Endothelial cell of umbilical vein (primary cell): ENCODE measurements around the gene USP34. TPM values are rescaled to one million over a fixed set of nuclear protein-coding genes. Genes with fewer than 3 reads are reported as not detected.

Source experiments
- BruUV-seq: library from RNA; stranded (reverse); fragments of 400-500 nt; replicated peaks from 2 replicates; lab custom pipeline; 2021; lab: Mats Ljungman, UMichigan
- CTCF ChIA-PET: fragments of 300-600, 350-600 bp; sonication (Branson Sonifier 250); formaldehyde crosslinking; loops from one replicate; lab custom pipeline; 2021; ENCODE audit warnings: antibody characterized with exemption, inconsistent platforms; lab: Charles Lee
- POLR2A ChIA-PET: fragments of 300-600, 350-600 bp; sonication (Branson Sonifier 250); formaldehyde crosslinking; loops from one replicate; lab custom pipeline; 2021; ENCODE audit warnings: antibody characterized with exemption, inconsistent platforms; lab: Charles Lee
- DNase-seq: peaks from one replicate; pipeline ENCODE4 v3.0.0-alpha.2; 2011; ENCODE audit warnings: low read depth, low spot score
- FAIRE-seq: peaks from 2 replicates; lab custom pipeline; 2011; peaks lifted over from hg19 to GRCh38; lab: Jason Lieb, UNC
- H2AFZ ChIP-seq: 2 replicates; pipeline ENCODE4 v1.6.0; 2012; ENCODE audit warnings: low read depth, low read length, control low read depth, inconsistent platforms
- H3K27ac ChIP-seq: 2 replicates; pipeline ENCODE4 v1.5.1; 2011; ENCODE audit warnings: low read depth, mild to moderate bottlenecking, control low read depth, low read length, moderate library complexity; ENCODE audit not compliant: insufficient read depth
- H3K27me3 ChIP-seq, 2 experiments: 2 replicates each; pipeline versions ENCODE4 v1.6.0 to v1.6.1; 2011; ENCODE audit warnings: low read length in 2 of 2, mixed read lengths in 1 of 2; ENCODE audit not compliant: control insufficient read depth in 2 of 2, insufficient read depth in 2 of 2
- H3K36me3 ChIP-seq, 2 experiments: 2 replicates in 1 of 2; 3 replicates in 1 of 2; pipeline ENCODE4 v1.5.1; 2011; ENCODE audit warnings: low read length in 2 of 2, mild to moderate bottlenecking in 1 of 2, moderate library complexity in 1 of 2; ENCODE audit not compliant: control insufficient read depth in 2 of 2, insufficient read depth in 2 of 2; ENCODE audit errors: extremely low read depth in 1 of 2
- H3K4me1 ChIP-seq: 3 replicates; pipeline ENCODE4 v1.5.1; 2011; ENCODE audit warnings: mild to moderate bottlenecking, low read length; ENCODE audit not compliant: control insufficient read depth, insufficient read depth; ENCODE audit errors: extremely low read depth
- H3K4me2 ChIP-seq: 2 replicates; pipeline ENCODE4 v1.6.1; 2011; ENCODE audit warnings: low read length, control low read depth, mixed read lengths; ENCODE audit not compliant: insufficient read depth
- H3K4me3 ChIP-seq, 3 experiments: fragments of 200-600 bp in 1 of 3; sonication (generic), shearing (Covaris generic) in 1 of 3; replicated peaks in 1 of 3; 2 replicates each; pipeline ENCODE4 v1.5.1; 2011 to 2016; ENCODE audit warnings: control low read depth in 3 of 3, low read length in 3 of 3, mild to moderate bottlenecking in 2 of 3, inconsistent platforms in 1 of 3, low read depth in 1 of 3, moderate library complexity in 1 of 3; ENCODE audit not compliant: insufficient read depth in 1 of 3
- H3K79me2 ChIP-seq: 2 replicates; pipeline ENCODE4 v1.6.0; 2012; ENCODE audit warnings: low read length, inconsistent platforms; ENCODE audit not compliant: control insufficient read depth, insufficient read depth
- H3K9ac ChIP-seq: replicated peaks from 2 replicates; pipeline ENCODE3; 2011; ENCODE audit warnings: low read length, control low read depth; ENCODE audit not compliant: insufficient read depth; ENCODE audit errors: extremely low read depth
- H3K9me1 ChIP-seq: replicated peaks from 3 replicates; pipeline ENCODE4 v1.6.0; 2011; ENCODE audit warnings: mild to moderate bottlenecking, low read length; ENCODE audit not compliant: control insufficient read depth, insufficient read depth; ENCODE audit errors: extremely low read depth
- H3K9me3 ChIP-seq: replicated peaks from 2 replicates; pipeline ENCODE4 v1.5.1; 2012; ENCODE audit warnings: low read length, inconsistent platforms; ENCODE audit not compliant: control insufficient read depth, insufficient read depth
- H4K20me1 ChIP-seq: replicated peaks from 2 replicates; pipeline ENCODE3; 2011; ENCODE audit warnings: mild to moderate bottlenecking, low read length; ENCODE audit not compliant: control insufficient read depth, insufficient read depth; ENCODE audit errors: extremely low read depth
- EZH2 ChIP-seq: IDR thresholded peaks from 2 replicates; pipeline ENCODE4 v1.6.1; 2012; ENCODE audit warnings: borderline replicate concordance, low read depth, mild to moderate bottlenecking, moderate library complexity, low read length, inconsistent platforms; ENCODE audit not compliant: severe bottlenecking
- FOS ChIP-seq: IDR thresholded peaks from 2 replicates; pipeline ENCODE4 v1.6.1; 2011; ENCODE audit warnings: mild to moderate bottlenecking, low read length, moderate library complexity, borderline replicate concordance; ENCODE audit not compliant: insufficient read depth
- GATA2 ChIP-seq: IDR thresholded peaks from 2 replicates; pipeline ENCODE4 v1.7.0; 2011; ENCODE audit warnings: low read depth, mild to moderate bottlenecking, moderate library complexity, mixed read lengths, low read length; ENCODE audit not compliant: insufficient read length, insufficient read depth
- JUN ChIP-seq: IDR thresholded peaks from 2 replicates; pipeline ENCODE4 v1.6.1; 2011; ENCODE audit warnings: borderline replicate concordance, low read depth; ENCODE audit not compliant: insufficient read length, insufficient read depth
- MYC ChIP-seq: IDR thresholded peaks from one replicate; pipeline ENCODE4 v1.6.1; 2011; ENCODE audit warnings: mild to moderate bottlenecking, low read depth, low read length
- POLR2A ChIP-seq: IDR thresholded peaks from 2 replicates; pipeline ENCODE4 v1.6.1; 2012; ENCODE audit warnings: low read depth, mild to moderate bottlenecking, control low read depth, low read length
- POLR2AphosphoS5 ChIP-seq: IDR thresholded peaks from 2 replicates; pipeline ENCODE4 v1.6.1; 2012; ENCODE audit warnings: low read depth, mild to moderate bottlenecking, control low read depth, low read length, moderate library complexity; ENCODE audit not compliant: insufficient read depth
- dilution Hi-C: fragments of 300-500 bp; cut with MboI; formaldehyde crosslinking; loops from one replicate; pipeline ENCODE4 v1.15.0; 2019; ENCODE audit warnings: low sequenced_read_pairs; ENCODE audit not compliant: extremely low pct_ligation_motif_present
- intact Hi-C: fragments of 100-400 bp; cut with micrococcal nuclease; formaldehyde crosslinking; loops from one replicate; pipeline ENCODE4 v1.10.0; 2022
- polyA plus RNA-seq, 4 experiments: library from polyadenylated mRNA; depleted of rRNA in 3 of 4; stranded (reverse) in 3 of 4; unstranded in 1 of 4; fragments of >200 nt; gene quantifications; 2 replicates each; pipeline versions ENCODE4 v1.2.1 to v1.2.3, GENCODE V29; 2011 to 2012; ENCODE audit warnings: missing spikeins in 1 of 4
- total RNA-seq: library from RNA; stranded (reverse); gene quantifications from 2 replicates; pipeline ENCODE4 v1.2.3, GENCODE V29; 2021
- TF ChIP-seq, protein P1 (sequence below): IDR thresholded peaks from 2 replicates; pipeline ENCODE4 v1.6.1; 2011; ENCODE audit not compliant: insufficient read depth, insufficient read length
- TF ChIP-seq, protein P2 (sequence below), 2 donors: IDR thresholded peaks; 1 replicate in 1 of 2; 2 replicates in 1 of 2; pipeline ENCODE4 v1.5.1; 2011; ENCODE audit warnings: low read length in 2 of 2, mild to moderate bottlenecking in 2 of 2, moderate library complexity in 2 of 2, control low read depth in 1 of 2, inconsistent platforms in 1 of 2, low read depth in 1 of 2; ENCODE audit not compliant: insufficient read depth in 1 of 2; ENCODE audit errors: extremely low read depth in 1 of 2

USP34 gene
- total and polyA plus RNA-seq, 2 donors (not counting 3 experiments of a cell fraction or from before 2014, with no cell fraction given), result 46.3 to 96.9 TPM

DNA sequence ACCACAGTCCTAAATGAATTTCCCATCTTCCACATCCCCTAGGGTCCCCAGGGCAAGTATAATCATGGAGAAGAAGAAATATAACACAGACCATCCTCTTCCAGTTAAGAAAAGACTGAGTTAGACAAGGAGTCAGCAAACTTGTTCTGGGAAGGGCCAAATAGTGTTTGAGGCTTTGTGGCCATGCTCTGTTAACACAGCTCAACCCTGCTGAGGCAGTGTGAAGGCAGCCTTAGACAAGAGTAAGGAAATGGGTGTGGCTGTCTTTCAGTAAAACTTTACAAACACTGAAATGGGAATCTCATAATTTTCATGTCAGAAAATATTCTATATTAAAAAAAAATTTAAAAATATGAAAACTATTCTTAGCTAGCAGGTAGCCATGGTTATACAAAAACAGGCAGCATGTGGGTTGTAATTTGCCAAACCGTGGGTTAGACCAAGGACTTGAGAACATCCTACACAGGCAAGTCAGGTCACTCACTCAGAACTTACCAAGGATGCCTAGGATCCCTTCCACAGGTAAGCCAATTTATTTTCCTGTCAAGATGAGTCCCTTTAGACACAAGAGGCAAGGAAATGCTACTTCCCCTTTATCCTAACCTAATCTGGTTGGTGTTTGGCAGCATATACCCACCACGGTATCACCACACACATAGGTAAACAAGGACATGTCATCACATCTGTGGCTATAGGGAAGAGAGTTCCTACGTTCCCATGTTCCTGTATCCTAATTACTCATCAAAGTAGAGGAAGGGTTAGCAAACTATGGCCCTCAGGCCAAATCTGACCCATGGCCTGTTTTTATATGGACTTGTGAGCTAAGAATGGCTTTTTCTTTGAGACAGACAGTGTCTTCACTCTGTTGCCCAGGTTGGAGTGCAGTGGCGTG, 277.0 kb downstream of the USP34 start:
- BruUV-seq, result no TSS peak
- Histone ChIP-seq H3K9ac (no peak overlapping the region), H3K4me3 (no peak overlapping the region)

More for the DNA sequence above, 277.0 kb downstream of the USP34 start:
- Histone ChIP-seq H4K20me1 (no peaks in the 10 kb centered on the region), H3K4me2 (no peak overlapping the region), H3K79me2 (no peaks in the 10 kb centered on the region), H3K27me3 (no peaks in the 10 kb centered on the region), H3K27ac (no peak overlapping the region), H3K9me3 (no peaks in the 10 kb centered on the region), H3K36me3 (peaks cover 7% of the 10 kb centered on the region in 2 experiments), H3K4me1 (no peaks in the 10 kb centered on the region), H2AFZ (no peak overlapping the region), H3K9me1 (no peaks in the 10 kb centered on the region)
- DNase-seq (no peak), FAIRE-seq (no peak)
- dilution Hi-C loops (no loop called here), intact Hi-C loops (no loop called here)
- no peak for TF ChIP-seq JUN
- no peak for TF ChIP-seq FOS
- TF ChIP-seq, protein P1, sequence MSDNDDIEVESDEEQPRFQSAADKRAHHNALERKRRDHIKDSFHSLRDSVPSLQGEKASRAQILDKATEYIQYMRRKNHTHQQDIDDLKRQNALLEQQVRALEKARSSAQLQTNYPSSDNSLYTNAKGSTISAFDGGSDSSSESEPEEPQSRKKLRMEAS, result no peak
- no peak for TF ChIP-seq EZH2
- TF ChIP-seq MYC, result no peak
- TF ChIP-seq POLR2AphosphoS5, result no peak
- no peak for TF ChIP-seq GATA2
- no peak for TF ChIP-seq POLR2A
- TF ChIP-seq, protein P2, sequence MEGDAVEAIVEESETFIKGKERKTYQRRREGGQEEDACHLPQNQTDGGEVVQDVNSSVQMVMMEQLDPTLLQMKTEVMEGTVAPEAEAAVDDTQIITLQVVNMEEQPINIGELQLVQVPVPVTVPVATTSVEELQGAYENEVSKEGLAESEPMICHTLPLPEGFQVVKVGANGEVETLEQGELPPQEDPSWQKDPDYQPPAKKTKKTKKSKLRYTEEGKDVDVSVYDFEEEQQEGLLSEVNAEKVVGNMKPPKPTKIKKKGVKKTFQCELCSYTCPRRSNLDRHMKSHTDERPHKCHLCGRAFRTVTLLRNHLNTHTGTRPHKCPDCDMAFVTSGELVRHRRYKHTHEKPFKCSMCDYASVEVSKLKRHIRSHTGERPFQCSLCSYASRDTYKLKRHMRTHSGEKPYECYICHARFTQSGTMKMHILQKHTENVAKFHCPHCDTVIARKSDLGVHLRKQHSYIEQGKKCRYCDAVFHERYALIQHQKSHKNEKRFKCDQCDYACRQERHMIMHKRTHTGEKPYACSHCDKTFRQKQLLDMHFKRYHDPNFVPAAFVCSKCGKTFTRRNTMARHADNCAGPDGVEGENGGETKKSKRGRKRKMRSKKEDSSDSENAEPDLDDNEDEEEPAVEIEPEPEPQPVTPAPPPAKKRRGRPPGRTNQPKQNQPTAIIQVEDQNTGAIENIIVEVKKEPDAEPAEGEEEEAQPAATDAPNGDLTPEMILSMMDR (IDR thresholded peaks at IDR 0.05; ENCODE audit: extremely low read depth in 1 of 2, insufficient read depth in 1 of 2, low read depth in 1 of 2, low read length in 2 of 2), result no peak
- ChIA-PET POLR2A (no interaction called here), CTCF (interaction anchor here (0.9 kb wide), 1 partner anchor 23 kb away, joined by 3 read pairs; no protein-coding TSS in a partner anchor)
